HG03354 (cell line): ENCODE data around the gene PHACTR4.
"Not testable (repeated sequence)": the region's sequence is repeated elsewhere in the genome, so short reads cannot be mapped to it uniquely, and the experiment has no call there.

Experiments used
- ATAC-seq: cut with Tn5 transposase; IDR thresholded peaks from one replicate; pipeline ENCODE4 v1.9.1; 2021; ENCODE audit warnings: mild to moderate bottlenecking; ENCODE audit not compliant: unreplicated experiment, poor library complexity, severe bottlenecking

PHACTR4 gene

DNA sequence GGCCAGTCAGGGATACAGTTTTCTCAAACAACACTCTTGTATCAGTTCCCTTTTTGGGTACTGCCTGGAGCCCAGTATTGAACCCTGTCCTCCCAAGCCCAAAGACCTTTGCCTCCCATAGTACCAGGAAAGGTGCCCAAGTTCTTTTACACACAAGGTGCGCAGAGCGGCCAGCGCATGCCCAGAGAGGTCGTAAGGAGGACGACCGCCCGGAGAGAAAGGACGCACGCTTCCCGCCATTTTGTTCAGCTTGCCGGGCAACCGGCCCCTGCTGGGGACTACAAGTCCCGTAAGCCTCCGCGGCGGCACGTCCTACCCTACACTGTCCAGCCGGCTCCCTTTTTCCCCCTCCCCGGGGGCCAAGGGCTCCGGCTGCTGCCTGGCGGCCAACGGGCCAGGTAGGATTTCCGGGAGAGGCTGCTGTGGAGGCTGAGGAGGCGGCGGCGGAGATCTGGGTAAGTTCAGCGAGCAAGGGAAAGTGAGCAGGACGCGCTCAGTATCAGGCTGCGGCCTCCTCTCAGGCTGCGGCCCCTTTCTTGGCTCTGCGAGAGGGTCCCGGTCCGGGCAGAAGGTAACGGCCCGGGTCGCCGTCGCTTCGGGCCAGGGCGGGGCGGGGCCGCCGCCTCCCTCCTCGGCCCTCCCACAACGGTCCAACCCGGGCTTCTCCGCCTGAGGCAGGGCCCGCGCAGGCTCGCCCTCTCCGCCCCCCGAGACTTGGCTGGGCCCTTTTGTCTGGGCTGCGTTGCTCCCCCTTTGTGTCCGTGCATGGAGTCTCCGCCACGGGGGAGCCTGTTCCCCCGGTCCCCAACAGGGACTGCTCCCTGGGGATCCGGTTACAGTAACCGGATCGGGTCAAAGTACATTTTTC lies at the start of gene PHACTR4:
Gene PHACTR4, plus strand, starts transcription at position 370 of the 868 bp plus-strand sequence. CDS start 37,708 bp downstream, outside the sequence.
- ATAC-seq, result peak; percentile 92

DNA sequence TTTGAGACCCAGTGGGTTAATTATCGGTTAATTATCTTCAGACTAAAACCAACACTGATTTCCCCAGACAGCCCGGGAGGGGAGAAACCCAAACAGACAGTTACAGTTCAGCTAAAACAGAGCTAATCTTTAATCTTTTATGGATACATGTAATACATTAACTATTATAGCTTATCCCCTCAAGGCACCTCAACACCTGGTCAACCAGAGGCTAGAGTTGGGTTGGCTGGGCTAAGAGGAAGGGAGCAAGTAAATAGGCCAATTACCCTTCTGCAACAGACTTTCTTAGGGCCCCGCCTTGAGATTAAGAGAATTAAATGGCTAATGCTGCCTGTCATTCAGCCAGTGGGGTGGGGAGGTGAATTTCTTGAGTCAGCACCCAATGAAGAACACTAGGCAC lies 47.3 kb upstream of the PHACTR4 start:
- peak; percentile 87 for ATAC-seq

- ATAC-seq, result no peak
Measured at GRCh38 chr1:28323720-28324119, 45.8 kb upstream of the PHACTR4 start.

- no peak for ATAC-seq
Measured at GRCh38 chr1:28326515-28326914, 43.0 kb upstream of the PHACTR4 start.

- ATAC-seq, result no peak
Measured at GRCh38 chr1:28326984-28327383, 42.6 kb upstream of the PHACTR4 start.

DNA sequence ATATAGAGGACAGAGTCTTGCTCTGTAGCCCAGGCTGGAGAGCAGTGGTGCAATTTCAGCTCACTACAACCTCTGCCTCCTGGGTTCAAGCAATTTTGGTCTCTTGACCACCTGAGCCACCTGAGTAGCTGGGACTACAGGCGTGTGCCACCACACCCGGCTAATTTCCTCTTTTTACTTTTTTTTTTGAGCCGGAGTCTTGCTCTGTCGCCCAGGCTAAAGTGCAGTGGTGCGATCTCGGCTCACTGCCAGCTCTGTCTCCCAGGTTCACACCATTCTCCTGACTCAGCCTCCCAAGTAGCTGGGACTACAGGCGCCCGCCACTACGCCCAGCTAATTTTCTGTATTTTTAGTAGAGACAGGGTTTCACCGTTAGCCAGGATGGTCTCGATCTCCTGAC lies 42.1 kb upstream of the PHACTR4 start:
- not testable (repeated sequence) for ATAC-seq

GRCh38 chr1:28328228-28328648 lies 41.3 kb upstream of the PHACTR4 start:
- no peak for ATAC-seq

- ATAC-seq, result peak; percentile 18
Measured at GRCh38 chr1:28329395-28330153, 40.0 kb upstream of the PHACTR4 start.

DNA sequence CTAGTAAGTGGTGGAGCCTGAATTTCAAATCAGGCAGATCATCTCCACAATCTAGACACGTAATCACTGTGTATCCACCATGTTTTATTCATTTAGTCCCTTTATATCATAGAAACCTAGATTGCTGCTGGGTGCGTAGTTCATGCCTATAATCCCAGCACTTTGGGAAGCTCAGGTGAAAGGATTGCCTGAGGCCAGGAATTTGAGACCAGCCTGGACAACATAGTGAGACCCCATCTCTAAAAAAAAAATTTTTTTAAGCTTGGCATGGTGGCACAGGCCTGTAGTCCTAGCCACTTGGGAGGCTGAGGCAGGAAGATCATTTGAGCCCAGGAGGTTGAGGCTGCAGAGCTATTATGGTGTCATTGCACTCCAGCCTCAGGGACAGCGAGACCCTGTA lies 30.6 kb upstream of the PHACTR4 start:
- ATAC-seq, result no peak

DNA sequence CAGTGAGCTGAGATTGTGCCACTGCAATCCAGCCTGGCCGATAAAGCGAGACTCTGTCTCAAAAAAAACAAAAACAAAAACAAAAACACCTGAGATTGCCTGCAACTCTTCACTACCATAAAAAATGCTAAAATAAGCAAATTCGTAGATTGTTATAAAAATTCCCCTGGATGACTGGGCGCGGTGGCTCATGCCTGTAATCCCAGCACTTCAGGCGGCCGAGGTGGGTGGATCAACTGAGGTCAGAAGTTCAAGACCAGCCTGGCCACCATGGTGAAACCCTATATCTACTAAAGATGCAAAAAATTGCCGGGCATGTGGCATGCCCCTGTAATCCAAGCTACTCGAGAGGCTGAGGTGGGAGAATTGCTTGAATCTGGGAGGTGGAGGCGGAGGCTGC lies 30.0 kb upstream of the PHACTR4 start:
- ATAC-seq, result no peak

DNA sequence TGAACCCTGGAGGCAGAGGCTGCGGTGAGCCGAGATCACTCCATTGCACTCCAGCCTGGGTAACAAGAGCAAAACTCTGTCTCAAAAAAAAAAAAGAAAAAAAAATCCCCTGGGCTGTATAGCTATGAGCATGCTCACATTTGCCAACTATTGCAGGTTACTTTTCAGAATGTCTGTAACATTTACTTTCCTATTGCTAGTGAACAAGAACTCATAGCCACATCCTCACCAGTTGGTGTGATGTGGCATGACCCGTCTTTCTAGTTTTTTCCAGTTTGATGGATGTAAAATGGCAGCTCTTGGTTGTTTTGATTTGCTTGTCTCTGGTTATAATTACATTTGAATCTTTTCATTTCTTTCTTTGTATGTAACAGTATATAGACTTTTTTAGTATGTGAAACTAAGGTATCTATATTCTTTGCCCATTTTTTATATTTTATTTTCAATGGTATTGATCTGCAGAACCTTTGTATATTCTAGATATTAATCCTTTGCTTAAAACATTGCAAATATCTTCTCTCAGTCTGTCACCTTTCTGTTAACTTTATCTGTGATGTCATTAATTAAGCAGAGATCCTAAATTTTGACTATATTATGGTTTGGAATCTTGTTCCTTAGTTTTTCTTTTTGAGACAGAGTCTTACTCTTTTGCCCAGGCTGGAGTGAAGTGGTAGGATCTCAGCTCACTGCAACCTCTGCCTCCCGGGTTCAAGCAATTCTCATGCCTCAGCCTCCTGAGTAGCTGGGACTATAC lies 29.1 kb upstream of the PHACTR4 start:
- ATAC-seq, result no peak

- no peak for ATAC-seq
Measured at GRCh38 chr1:28341591-28341990, 27.9 kb upstream of the PHACTR4 start.

- ATAC-seq, result no peak
Measured at GRCh38 chr1:28343405-28343804, 26.1 kb upstream of the PHACTR4 start.

DNA sequence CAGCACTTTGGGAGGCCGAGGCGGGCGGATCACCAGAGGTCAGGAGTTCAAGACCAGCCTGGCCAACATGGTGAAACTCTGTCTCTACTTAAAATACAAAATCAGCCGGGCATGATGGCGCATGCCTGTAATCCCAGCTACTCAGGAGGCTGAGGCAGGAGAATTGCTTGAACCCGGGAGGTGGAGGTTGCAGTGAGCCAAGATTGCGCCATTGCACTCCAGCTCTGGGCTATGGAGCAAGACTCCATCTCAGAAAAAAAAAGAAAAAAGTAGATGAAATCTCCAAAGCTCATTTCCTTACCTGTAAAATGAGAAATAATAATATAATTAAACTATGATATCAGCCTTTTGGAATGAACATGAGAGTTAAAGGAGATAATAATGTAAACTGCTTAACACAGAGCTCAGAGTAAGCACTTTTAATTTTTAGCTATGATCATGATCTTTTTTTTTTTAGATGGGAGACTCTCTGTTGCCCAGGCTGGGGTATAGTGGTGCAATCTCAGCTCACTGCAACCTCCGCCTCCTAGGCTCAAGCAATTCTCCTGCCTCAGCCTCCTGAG lies 16.2 kb upstream of the PHACTR4 start:
- ATAC-seq, result not testable (repeated sequence)

GRCh38 chr1:28354121-28354520 lies 15.4 kb upstream of the PHACTR4 start:
- ATAC-seq, result no peak

- no peak for ATAC-seq
Measured at GRCh38 chr1:28358716-28359115, 10.8 kb upstream of the PHACTR4 start.

DNA sequence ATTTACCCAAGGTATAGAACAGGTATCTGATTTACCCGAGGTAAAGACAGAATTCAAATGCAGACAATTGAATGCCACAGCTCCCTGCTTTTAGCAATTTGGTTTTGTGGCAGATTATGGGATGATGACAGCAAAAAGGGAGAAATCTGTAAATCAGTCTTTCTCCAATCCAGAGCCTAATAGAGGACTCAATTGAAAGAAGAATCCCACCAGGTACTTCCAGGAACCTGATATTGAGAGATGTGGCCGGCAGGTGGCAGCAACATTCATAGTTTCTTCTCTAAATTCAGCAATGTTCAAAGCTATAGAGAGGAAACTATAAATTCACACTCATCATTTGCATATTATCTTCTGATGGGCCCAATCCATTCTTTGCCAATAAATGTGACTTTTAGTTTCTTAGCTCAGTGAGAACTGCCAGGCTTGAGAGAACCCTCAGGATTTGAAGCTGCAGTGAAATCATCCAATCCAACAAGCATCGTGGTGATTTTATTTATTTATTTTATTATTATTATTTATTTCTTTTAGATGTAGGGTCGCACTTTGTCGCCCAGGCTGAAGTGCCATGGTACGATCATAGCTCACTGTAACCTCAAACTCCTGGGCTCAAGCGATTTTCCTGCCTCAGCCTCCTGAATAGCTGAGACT lies 9.8 kb upstream of the PHACTR4 start:
- ATAC-seq, result no peak

DNA sequence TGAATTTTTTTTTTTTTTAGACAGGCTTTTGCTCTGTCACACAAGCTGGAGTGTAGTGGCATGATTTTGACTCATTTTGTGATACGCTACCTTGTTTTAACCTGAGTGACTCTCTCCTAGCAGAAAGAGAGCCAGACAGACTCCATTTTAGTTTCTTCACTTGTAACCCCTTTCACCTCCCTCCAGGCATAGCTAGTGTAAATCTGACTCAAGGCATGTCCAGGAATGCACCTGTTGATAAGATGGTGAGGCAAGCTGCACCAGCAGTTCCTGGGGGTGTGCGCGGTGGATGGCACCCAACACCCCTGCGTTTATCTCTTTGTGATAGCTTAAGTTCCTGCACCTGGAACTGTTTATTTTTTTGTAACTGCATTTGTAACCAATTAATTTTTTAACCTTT lies 4.7 kb upstream of the PHACTR4 start:
- ATAC-seq, result no peak

DNA sequence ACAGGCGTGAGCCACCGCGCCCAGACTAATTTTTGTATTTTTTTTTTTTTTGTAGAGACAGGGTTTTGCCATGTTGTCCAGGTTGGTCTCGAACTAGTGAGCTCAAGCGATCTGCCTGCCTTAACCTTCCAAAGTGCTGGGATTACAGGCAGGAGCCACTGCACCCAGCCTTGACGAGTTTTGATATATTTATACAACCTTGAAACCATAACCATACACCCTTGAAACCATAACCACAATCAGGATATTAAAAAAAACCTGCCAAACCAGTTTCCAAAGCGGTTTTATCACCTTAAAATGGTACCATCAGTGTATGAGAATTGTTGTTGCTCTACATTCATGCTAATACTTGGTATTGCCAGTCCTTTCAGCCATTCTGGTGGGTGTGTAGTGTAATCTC lies 3.7 kb upstream of the PHACTR4 start:
- no peak for ATAC-seq
